ENCODE results near the gene ZC3H13. TPM values are rescaled to one million over a fixed set of nuclear protein-coding genes. Genes with fewer than 3 reads are reported as not detected.

ZC3H13 gene
- total RNA-seq, 1 experiment from 2014 or later = 33.9 TPM

GRCh38 chr13:45954836-45955800 lies 97.4 kb downstream of the ZC3H13 start:
- H3K27me3 Mint-ChIP-seq (ENCODE audit: insufficient read depth, unreplicated experiment) = no peaks in the 10 kb centered on the region
- DNase-seq (ENCODE audit: unreplicated experiment) = no peak
- ChIA-PET POLR2A (interaction anchor here (1.0 kb wide), 1 partner anchor 10 kb away, joined by 5 read pairs; no protein-coding TSS in a partner anchor), CTCF (interaction anchor here (0.6 to 1.7 kb wide), 3 partner anchors 55 to 203 kb away, joined by 3 to 9 read pairs (median 6); no protein-coding TSS in a partner anchor)
- intact Hi-C loops (cut with micrococcal nuclease) = no loop called here
- H3K27ac Mint-ChIP-seq (ENCODE audit: low read depth, unreplicated experiment) = no peak overlapping the region
- no peaks in the 10 kb centered on the region for H3K4me1 Mint-ChIP-seq (ENCODE audit: insufficient read depth, unreplicated experiment)
- no peak for TF ChIP-seq CTCF (IDR thresholded peaks at IDR 0.05; ENCODE audit: unreplicated experiment)
- no TSS peak for BruUV-seq (replicated peaks)
- H3K4me3 Mint-ChIP-seq (ENCODE audit: unreplicated experiment) = no peak overlapping the region
- no peaks in the 10 kb centered on the region for H3K9me3 Mint-ChIP-seq (ENCODE audit: unreplicated experiment)
- H3K36me3 Mint-ChIP-seq (ENCODE audit: insufficient read depth, unreplicated experiment) = peaks cover 52% of the 10 kb centered on the region

GRCh38 chr13:45953082-45953481 lies 99.5 kb downstream of the ZC3H13 start:
- H3K9me3 Mint-ChIP-seq (ENCODE audit: unreplicated experiment) = no peaks in the 10 kb centered on the region
- DNase-seq (ENCODE audit: unreplicated experiment) = no peak
- no peak overlapping the region for H3K27ac Mint-ChIP-seq (ENCODE audit: low read depth, unreplicated experiment)
- TF ChIP-seq CTCF (IDR thresholded peaks at IDR 0.05; ENCODE audit: unreplicated experiment) = no peak
- no peaks in the 10 kb centered on the region for H3K27me3 Mint-ChIP-seq (ENCODE audit: insufficient read depth, unreplicated experiment)
- H3K4me1 Mint-ChIP-seq (ENCODE audit: insufficient read depth, unreplicated experiment) = no peaks in the 10 kb centered on the region
- ChIA-PET CTCF (interaction anchor here (1.0 kb wide), 2 partner anchors 145 to 173 kb away, joined by 3 read pairs; no protein-coding TSS in a partner anchor), POLR2A (interaction anchor here (1.0 kb wide), 1 partner anchor 10 kb away, joined by 3 read pairs; no protein-coding TSS in a partner anchor)
- no peak overlapping the region for H3K4me3 Mint-ChIP-seq (ENCODE audit: unreplicated experiment)
- H3K36me3 Mint-ChIP-seq (ENCODE audit: insufficient read depth, unreplicated experiment) = peaks cover 32% of the 10 kb centered on the region
- BruUV-seq (replicated peaks) = no TSS peak
- intact Hi-C loops (cut with micrococcal nuclease) = no loop called here

GRCh38 chr13:45951724-45952123 lies 100.8 kb downstream of the ZC3H13 start:
- Mint-ChIP-seq H3K36me3 (ENCODE audit: insufficient read depth, unreplicated experiment) (peaks cover 22% of the 10 kb centered on the region), H3K4me1 (ENCODE audit: insufficient read depth, unreplicated experiment) (no peaks in the 10 kb centered on the region), H3K27ac (ENCODE audit: low read depth, unreplicated experiment) (no peak overlapping the region), H3K27me3 (ENCODE audit: insufficient read depth, unreplicated experiment) (no peaks in the 10 kb centered on the region), H3K9me3 (ENCODE audit: unreplicated experiment) (no peaks in the 10 kb centered on the region), H3K4me3 (ENCODE audit: unreplicated experiment) (no peak overlapping the region)
- DNase-seq (ENCODE audit: unreplicated experiment) = no peak
- BruUV-seq (replicated peaks) = no TSS peak
- ChIA-PET CTCF (no interaction called here), POLR2A (interaction anchor here (0.6 kb wide), 1 partner anchor 70 kb away, joined by 3 read pairs; no protein-coding TSS in a partner anchor)
- no peak for TF ChIP-seq CTCF (IDR thresholded peaks at IDR 0.05; ENCODE audit: unreplicated experiment)
- intact Hi-C loops (cut with micrococcal nuclease) = no loop called here

- DNase-seq (ENCODE audit: unreplicated experiment) = no peak
- H3K9me3 Mint-ChIP-seq (ENCODE audit: unreplicated experiment) = no peaks in the 10 kb centered on the region
- H3K4me1 Mint-ChIP-seq (ENCODE audit: insufficient read depth, unreplicated experiment) = no peaks in the 10 kb centered on the region
- H3K36me3 Mint-ChIP-seq (ENCODE audit: insufficient read depth, unreplicated experiment) = peaks cover 17% of the 10 kb centered on the region
- no peak for TF ChIP-seq CTCF (IDR thresholded peaks at IDR 0.05; ENCODE audit: unreplicated experiment)
- ChIA-PET CTCF (interaction anchor here (1.2 kb wide), 1 partner anchor 23 kb away, joined by 3 read pairs; no protein-coding TSS in a partner anchor), POLR2A (interaction anchor here (0.7 kb wide), 1 partner anchor 10 kb away, joined by 3 read pairs; no protein-coding TSS in a partner anchor)
- no peak overlapping the region for H3K4me3 Mint-ChIP-seq (ENCODE audit: unreplicated experiment)
- BruUV-seq (replicated peaks) = no TSS peak
- intact Hi-C loops (cut with micrococcal nuclease) = no loop called here
- H3K27me3 Mint-ChIP-seq (ENCODE audit: insufficient read depth, unreplicated experiment) = no peaks in the 10 kb centered on the region
- H3K27ac Mint-ChIP-seq (ENCODE audit: low read depth, unreplicated experiment) = no peak overlapping the region
Observed at GRCh38 chr13:45951166-45951565, 101.4 kb downstream of the ZC3H13 start.

Data from MCF 10A (cell line).